Pancreas (tissue), 10 donors: ENCODE data around the gene GPHN. TPM values are rescaled to one million over a fixed set of nuclear protein-coding genes. Genes with fewer than 3 reads are reported as not detected.

Source experiments
- ATAC-seq, 4 donors: fragments of 200-7000 bp; cut with Tn5 transposase; one replicate each; pipeline versions ENCODE4 v1.8.0 to v1.9.1; 2020; ENCODE audit warnings: mild to moderate bottlenecking in 4 of 4, moderate library complexity in 4 of 4
- DNase-seq, 6 donors: peaks; one replicate each; pipeline ENCODE4 v3.0.0-alpha.2; 2020
- FAIRE-seq: peaks from 2 replicates; lab custom pipeline; 2012; peaks lifted over from hg19 to GRCh38; lab: Jason Lieb, UNC
- H3K27ac ChIP-seq, 4 donors: fragments of 200-600 bp; sonication (generic); 1 replicate in 3 of 4; 2 replicates in 1 of 4; pipeline versions ENCODE4 v1.5.0 to v1.8.0; 2020
- H3K27me3 ChIP-seq, 4 donors: fragments of 200-600 bp; one replicate each; pipeline ENCODE4 v1.8.0; 2021
- H3K36me3 ChIP-seq, 3 donors: fragments of 200-600 bp; sonication (generic) in 1 of 3; one replicate each; pipeline versions ENCODE4 v1.5.0 to v1.8.0; 2020 to 2021
- H3K4me1 ChIP-seq, 3 donors: fragments of 200-600 bp; one replicate each; pipeline ENCODE4 v1.8.0; 2021
- H3K4me3 ChIP-seq, 4 donors: fragments of 200-600 bp; sonication (generic) in 2 of 4; one replicate each; pipeline versions ENCODE4 v1.5.0 to v1.8.0; 2020 to 2021
- H3K9me3 ChIP-seq, 4 donors: fragments of 200-600 bp; one replicate each; pipeline ENCODE4 v1.8.0; 2021
- CTCF ChIP-seq, 4 donors: fragments of 200-600 bp; sonication (generic) in 3 of 4; IDR thresholded peaks; one replicate each; pipeline versions ENCODE4 v1.5.0 to v1.8.0; 2021; ENCODE audit warnings: antibody characterized with exemption in 4 of 4
- WGBS, 2 donors: extraction: QIAGEN DNeasy Blood & Tissue Kit; methylation state at CpG; one replicate each; pipeline ENCODE4 v1.1.7; 2013; 5-methylcytosine and 5-hydroxymethylcytosine counted together
- intact Hi-C, 3 donors: fragments of 100-400 bp; cut with DNase I; formaldehyde crosslinking; loops; one replicate each; pipeline versions ENCODE4 v1.11.1 to v1.14.2; 2022
- polyA plus RNA-seq, 2 donors: library from polyadenylated mRNA; stranded (reverse); fragments of 200-250 nt; gene quantifications; one replicate each; pipeline ENCODE4 v1.2.3, GENCODE V29; 2013
- total RNA-seq, 6 donors: library from RNA; stranded (reverse); fragmentation: NEBNext Ultra II Directional in 4 of 6; extraction: Animal tissue kit (Norgen Biotek cat#: 25700) in 4 of 6; gene quantifications; one replicate each; pipeline versions ENCODE4 v1.2.1 to v1.2.4, GENCODE V29; 2021 to 2023
- donor health status: healthy with polysubstance abuse.
- donor health status: DM: no; HTN: no; CAD: no; lungs with moderate emphysema.
- donor health status: DM: no; HTN: no; CAD: no.
- donor health status: control.
- donor health status: control.
- donor health status: Bipolar disorder and iron deficiency.
- donor health status: DM: yes; HTN: yes; CAD: no.
- donor health status: DM: no; HTN: no; CAD: no.
- donor health status: DM: no; HTN: no; CAD: no.
- donor health status: DM: yes; HTN: yes; CAD: no.

GPHN gene
- total and polyA plus RNA-seq, 8 donors, result 20.3 to 47.6 (median 24.4) TPM

DNA sequence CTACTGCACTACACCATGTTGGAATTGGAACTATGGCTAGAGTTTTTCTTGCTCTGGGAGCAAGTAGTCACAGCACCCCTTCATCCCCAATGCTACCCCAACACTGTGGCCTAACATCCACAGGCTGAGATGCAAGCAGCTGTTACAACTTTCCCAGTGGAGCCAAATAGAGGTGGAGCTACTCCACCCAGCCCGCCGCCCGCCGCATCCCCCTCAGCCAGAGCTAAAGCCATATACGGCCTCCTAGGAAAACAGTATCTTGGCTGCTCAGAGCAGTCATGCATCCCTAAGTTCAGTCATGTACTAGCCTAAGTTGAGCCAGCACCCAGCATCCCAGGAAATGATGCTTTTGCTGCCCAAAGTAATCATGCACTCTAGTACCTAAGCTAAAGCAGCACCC, 664.1 kb downstream of the GPHN start:
- Histone ChIP-seq H3K27ac (no peak overlapping the region), H3K36me3 (no peaks in the 10 kb centered on the region), H3K9me3 (no peaks in the 10 kb centered on the region), H3K4me1 (no peaks in the 10 kb centered on the region), H3K4me3 (no peak overlapping the region), H3K27me3 (no peaks in the 10 kb centered on the region)
- ATAC-seq (no peak), FAIRE-seq (no peak), DNase-seq (no peak)
- 94 to 100% methylated on average over 5 of the region's 5 CpGs for WGBS, 2 donors
- intact Hi-C loops, result no loop called here
- TF ChIP-seq CTCF (IDR thresholded peaks at IDR 0.05), result no peak

- no peaks in the 10 kb centered on the region for H3K36me3 ChIP-seq
- no peak for DNase-seq
- no peak for ATAC-seq
- FAIRE-seq, result no peak
- H3K27ac ChIP-seq, result no peak overlapping the region
- H3K4me3 ChIP-seq, result no peak overlapping the region
- H3K9me3 ChIP-seq, result no peaks in the 10 kb centered on the region
- intact Hi-C loops, result no loop called here
- no peaks in the 10 kb centered on the region for H3K27me3 ChIP-seq
- no peak for TF ChIP-seq CTCF (IDR thresholded peaks at IDR 0.05)
- no peaks in the 10 kb centered on the region for H3K4me1 ChIP-seq
- WGBS, 2 donors, result 100% methylated on average over 1 of the region's 1 CpG
Observed at GRCh38 chr14:67172520-67172919, 664.6 kb downstream of the GPHN start.

- Histone ChIP-seq H3K27ac (no peak overlapping the region), H3K4me3 (no peak overlapping the region), H3K27me3 (no peaks in the 10 kb centered on the region), H3K9me3 (no peaks in the 10 kb centered on the region), H3K36me3 (no peaks in the 10 kb centered on the region), H3K4me1 (no peaks in the 10 kb centered on the region)
- intact Hi-C loops, result no loop called here
- FAIRE-seq (no peak), DNase-seq (no peak), ATAC-seq (no peak)
- 97 to 98% methylated on average over 2 of the region's 2 CpGs for WGBS, 2 donors
- TF ChIP-seq CTCF (IDR thresholded peaks at IDR 0.05), result no peak
Observed at GRCh38 chr14:67173719-67174118, 665.8 kb downstream of the GPHN start.

GRCh38 chr14:67186172-67186768, 678.3 kb downstream of the GPHN start:
- ATAC-seq, result peak in 1 of 4 donors; percentile 15
- no peak for DNase-seq
- H3K4me3 ChIP-seq, result no peak overlapping the region
- H3K9me3 ChIP-seq, result no peaks in the 10 kb centered on the region
- intact Hi-C loops, result no loop called here
- no peaks in the 10 kb centered on the region for H3K4me1 ChIP-seq
- H3K36me3 ChIP-seq, result no peaks in the 10 kb centered on the region
- H3K27me3 ChIP-seq, result no peaks in the 10 kb centered on the region
- no peak overlapping the region for H3K27ac ChIP-seq
- no peak for TF ChIP-seq CTCF (IDR thresholded peaks at IDR 0.05)
- 86 to 95% methylated on average over 5 of the region's 5 CpGs for WGBS, 2 donors
- FAIRE-seq, result no peak

DNA sequence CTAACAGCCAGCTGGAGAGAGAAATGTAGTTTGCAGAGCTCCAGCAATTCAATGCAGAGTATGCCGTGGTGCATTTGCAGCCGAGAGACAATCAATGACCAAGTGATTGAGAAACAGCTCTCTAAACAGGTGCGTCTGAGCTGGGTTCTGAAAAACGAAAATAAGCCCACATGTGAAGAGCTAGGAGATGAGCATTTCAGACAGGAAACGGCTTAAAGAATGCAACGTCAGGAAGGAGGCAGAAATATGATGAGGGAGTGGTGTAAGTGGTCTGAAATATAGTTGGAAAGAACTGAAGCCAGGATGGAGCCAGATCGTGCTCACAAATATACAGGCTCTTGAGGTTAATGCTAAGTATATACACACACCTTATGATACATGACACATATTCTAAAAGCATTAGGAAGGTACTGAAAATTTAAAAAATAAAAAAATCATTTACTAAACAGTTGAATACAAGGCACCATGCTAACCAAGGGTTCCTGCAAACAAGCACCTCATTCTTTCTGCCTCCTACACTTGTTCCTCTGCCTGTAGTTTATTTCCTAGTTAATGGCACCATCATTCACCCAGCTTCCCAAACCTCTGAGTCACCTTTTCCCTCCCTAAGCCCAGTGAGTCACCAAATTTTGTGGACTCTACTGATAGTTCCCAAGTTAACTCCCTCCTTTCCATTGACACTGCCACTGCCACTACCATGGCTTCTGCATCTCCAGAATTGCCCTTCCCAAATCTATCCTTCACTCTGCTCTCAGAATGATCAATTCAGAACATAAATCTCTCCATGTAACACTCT, 679.0 kb downstream of the GPHN start:
- intact Hi-C loops, result no loop called here
- FAIRE-seq, result no peak

More for the DNA sequence above, 679.0 kb downstream of the GPHN start:
- Histone ChIP-seq H3K9me3 (no peaks in the 10 kb centered on the region), H3K4me1 (no peaks in the 10 kb centered on the region), H3K4me3 (no peak overlapping the region), H3K27me3 (no peaks in the 10 kb centered on the region), H3K36me3 (no peaks in the 10 kb centered on the region), H3K27ac (no peak overlapping the region)
- DNase-seq, result no peak
- no peak for TF ChIP-seq CTCF (IDR thresholded peaks at IDR 0.05)
- WGBS, 2 donors, result 46 to 58% methylated on average over 7 of the region's 7 CpGs
- ATAC-seq, result peak; percentile 48 to 92 (median 73)
